HG03575 (cell line): ENCODE data around the gene NDST3.

Experiments
- ATAC-seq: cut with Tn5 transposase; IDR thresholded peaks from one replicate; pipeline ENCODE4 v1.9.1; 2021; ENCODE audit not compliant: unreplicated experiment, insufficient number of reproducible peaks, low FRiP score; ENCODE audit errors: extremely low read depth

Gene NDST3

DNA sequence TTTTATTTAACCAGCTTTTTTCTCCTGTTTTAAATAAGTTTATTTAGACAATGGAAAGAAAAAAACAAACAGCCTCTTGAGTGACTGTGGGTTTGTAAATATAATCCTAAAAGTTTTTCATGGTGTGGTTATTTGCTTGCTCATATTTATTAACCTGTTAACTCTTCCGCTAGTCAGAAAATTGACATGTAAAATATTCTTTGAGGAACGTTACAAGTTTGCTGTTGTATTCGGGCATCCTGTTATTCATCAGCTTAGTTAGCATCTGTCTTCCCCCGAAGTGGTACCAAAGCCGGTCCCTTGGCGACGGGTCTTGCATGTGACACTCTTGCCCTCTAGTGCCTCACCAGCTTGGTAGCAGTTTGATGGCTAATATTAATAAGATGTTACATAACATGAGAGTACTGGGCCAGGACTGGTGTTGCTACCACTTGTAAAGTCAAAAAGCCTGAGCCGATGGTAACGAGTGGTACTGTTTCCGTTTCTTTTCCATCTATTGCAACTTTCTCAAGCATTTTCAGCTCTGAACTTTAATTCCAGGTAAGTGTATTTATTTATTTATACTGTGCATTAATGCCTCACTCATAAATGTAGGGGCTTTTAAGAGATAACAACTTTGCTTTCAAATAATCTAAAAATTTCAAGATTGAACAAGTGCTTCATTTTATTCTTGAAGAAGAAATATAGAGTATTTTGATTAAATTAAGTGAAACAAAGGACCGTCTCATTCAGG is at the start of gene NDST3:
Gene NDST3, plus strand, starts transcription at position 434 of the 733 bp plus-strand sequence. CDS start 19,425 bp downstream, outside the sequence.
- no peak for ATAC-seq

DNA sequence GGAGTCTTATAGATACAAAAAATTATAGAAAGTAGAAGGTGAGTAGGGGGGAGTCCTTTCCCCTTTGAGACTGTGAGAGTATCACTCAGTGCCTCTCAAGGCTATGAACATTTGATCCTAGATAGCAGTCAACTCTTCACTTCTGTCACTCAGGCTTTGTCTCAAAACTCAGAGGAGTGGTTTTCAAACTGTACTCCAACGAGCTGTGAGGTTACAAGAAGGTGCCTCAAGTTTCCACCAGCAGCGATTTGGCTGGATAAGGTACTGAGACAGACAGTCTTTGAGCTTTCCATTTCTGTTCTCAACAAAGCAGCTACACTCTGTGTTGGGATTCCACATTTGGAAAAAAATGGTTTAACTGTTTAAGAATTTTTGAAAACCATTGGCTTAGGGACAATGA is 48.0 kb upstream of the NDST3 start:
- ATAC-seq, result no peak

DNA sequence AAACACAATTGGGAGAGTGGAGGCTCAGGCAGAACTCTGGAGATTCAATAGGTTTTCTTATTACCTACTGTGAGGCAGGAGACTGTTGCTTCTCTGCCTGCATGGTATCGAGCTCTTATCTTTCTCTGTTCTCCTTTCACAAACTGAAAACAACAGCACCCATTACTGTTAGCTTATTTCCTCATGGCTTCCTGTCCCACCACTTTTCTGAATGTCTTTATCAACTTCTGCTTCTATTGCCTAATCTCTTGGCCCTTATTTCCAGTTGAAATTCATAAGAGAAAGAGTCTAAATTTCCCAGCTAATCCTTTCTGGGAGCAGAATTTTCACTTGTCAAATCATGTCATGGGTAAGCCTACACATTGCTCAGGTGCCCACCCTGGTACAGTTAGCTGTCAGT is 46.8 kb upstream of the NDST3 start:
- ATAC-seq, result no peak

DNA sequence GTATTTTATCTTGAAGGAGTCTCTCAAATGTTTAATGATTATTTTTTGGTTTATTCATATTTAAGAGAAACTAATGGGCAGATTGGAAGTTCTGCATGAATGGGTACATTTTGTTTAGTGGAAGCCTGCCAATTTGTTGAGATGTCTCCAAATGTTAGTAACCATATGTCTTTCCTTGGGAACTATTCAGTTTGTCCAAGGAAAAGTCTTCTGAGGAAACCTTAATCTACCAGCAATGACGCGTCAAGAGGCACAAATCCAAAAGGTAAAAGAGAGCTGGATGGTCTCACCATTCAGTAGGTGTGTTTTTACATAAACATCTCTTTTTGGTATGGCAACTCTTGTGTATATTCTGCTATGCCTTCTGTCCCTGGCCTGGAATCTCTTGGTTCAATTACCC is 37.4 kb upstream of the NDST3 start:
- no peak for ATAC-seq

DNA sequence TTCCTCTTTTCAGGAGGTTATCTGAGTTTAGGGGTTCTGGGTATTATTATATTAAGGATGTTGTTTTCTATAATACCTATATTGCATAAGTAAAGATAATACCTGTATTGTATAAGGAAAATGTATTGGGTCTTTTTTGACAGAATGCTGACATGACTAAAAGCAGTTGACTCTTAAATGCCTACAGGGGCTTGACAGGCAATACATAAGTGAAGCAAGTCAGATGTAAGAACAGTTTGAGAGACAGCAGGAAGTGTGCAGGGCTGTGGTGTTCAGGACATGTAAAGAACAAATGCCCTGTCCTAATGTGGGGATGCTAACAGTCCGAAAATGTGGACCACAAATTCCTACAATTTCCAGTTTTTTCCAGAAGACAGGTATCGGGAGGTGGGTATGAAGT is 30.2 kb upstream of the NDST3 start:
- no peak for ATAC-seq

GRCh38 chr4:118005883-118006282 is 28.4 kb upstream of the NDST3 start:
- ATAC-seq, result no peak

DNA sequence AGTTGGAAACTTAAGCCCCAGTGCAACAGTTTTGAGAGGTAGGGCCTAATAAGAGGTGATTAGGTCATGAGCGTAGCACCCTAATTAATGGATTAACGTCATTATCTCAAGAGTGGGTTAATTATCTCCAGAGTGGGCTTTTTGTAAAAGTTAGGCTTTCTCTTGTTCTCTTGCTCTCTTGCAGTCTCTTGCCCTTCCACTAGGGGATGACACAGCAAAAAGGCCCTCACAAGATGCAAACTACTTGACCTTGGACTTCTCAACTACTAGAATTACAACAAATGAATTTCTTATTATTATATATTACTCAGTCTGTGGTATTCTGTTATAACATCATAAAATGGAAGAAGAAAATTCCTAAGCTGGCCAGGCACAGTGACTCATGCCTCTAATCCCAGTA is 22.1 kb upstream of the NDST3 start:
- ATAC-seq, result no peak

DNA sequence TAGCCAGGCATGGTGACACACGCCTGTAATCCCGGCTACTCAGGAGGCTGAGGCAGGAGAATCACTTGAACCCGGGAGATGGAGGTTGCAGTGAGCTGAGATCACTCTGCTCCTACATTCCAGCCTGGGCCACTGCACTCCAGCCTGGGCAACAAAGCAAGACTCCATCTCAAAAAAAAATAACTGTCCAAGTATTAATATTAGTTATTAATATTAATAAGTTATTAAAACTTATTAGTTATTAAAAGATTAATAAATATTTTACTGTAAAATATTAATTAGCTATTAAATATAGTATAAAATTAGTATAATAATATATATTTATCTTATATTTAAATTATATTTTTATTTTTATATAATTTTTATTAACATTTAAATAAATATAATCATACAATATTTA is 19.5 kb upstream of the NDST3 start:
- no peak for ATAC-seq

DNA sequence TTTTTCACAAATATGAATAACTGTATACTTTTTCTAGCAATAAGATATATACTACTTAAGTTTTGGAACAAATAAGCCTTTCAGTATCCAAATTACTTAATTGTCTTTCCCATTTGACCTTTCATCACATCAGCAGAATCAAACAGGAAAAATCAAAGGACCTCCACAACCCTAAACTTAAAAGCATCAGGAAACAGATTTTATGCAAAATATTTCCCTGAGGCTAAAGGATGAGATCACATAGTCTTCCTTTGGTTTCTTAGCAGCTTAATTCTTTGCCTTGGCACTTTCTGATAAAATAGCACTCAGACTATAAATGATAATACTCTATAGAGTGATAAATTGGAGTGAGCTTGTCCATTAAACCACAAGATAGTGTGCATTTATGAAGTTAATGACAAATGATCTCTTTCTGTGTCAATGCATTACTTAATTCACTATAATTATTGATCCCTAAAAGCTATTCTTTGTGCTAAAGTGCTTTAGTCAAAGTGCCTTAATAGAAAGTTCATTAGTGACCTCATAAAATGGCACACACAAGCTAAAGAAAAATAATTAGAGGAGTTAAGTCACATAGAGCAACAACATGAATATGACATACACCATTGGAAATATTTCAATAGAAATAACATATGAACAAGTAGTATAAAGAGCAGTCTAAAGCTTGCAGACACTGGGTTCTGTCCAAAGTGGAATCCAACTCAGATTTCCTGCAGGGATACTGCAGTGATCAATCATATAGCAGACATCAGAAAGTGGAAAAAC is 15.7 kb upstream of the NDST3 start:
- no peak for ATAC-seq

GRCh38 chr4:118026806-118027205 is 7.5 kb upstream of the NDST3 start:
- no peak for ATAC-seq

- no peak for ATAC-seq
These were observed 5.1 kb upstream of the NDST3 start for GRCh38 chr4:118029224-118029623.

- no peak for ATAC-seq
These were observed 1.6 kb upstream of the NDST3 start for GRCh38 chr4:118032691-118033090.

DNA sequence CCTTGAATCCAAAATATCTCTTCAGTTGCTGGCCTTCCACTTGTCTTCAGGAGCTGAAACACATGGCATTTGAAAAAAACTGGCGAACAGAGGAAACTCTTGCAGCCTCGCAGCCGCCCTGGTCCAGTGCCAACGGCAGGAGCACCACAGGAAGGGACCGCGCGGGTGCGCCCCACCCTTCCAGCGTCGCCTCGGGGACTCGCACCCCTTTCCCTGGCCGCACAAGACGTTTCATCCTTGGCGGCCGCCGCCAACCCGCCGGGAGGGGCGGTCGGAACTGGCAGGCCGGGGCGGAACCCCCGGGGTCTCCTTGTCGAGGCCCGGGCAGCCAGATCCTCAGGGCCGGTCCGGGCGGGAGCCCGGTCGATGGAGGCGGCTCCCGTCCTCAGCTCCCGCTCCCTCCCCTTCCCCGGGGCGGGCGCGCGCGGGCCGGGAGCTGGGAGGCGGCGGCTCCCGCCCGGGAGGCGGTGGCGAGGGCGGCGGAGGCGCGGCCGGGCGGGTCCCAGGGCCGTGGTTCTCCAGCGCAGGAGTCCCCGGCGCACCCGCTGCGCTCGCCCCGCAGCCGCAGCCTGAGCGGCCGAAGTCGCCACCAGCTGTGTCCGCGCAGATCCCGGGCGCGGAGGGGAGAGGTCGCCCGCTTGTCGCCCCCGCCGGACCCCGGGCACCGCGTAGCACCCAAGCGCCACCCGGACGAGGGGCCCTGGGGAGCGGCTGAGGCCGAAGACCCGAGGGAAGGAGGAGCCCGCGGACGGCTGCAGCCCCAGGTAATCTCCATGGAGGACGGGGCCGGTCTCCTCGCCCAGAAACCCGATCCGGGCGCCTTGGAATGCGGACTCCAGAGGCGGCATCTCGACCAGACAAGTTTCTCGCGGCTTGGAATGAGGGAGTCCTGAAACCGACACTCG is 886 bp upstream of the NDST3 start:
- no peak for ATAC-seq

GRCh38 chr4:118035309-118035708 is 1.0 kb downstream of the NDST3 start:
- ATAC-seq, result no peak

GRCh38 chr4:118036336-118036735 is 2.0 kb downstream of the NDST3 start:
- ATAC-seq, result no peak

DNA sequence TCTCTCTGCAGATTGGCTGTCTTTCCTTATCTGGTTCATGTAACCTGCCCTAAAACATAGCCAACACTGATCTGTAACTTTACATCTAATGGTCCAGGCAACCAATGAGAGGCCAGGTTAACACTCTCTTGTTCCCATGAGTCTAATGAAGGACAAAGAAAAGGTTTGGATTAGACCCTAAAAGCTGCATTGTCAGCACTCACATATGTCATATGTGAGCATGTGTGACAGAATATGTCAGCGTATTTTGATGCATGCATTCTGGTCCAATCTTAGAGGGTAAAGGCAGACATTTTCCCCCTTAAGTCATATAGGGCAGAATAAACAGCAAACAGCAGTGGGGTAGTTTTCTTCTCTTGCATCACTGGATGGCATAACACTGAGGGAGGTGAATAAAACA is 3.7 kb downstream of the NDST3 start:
- ATAC-seq, result no peak

DNA sequence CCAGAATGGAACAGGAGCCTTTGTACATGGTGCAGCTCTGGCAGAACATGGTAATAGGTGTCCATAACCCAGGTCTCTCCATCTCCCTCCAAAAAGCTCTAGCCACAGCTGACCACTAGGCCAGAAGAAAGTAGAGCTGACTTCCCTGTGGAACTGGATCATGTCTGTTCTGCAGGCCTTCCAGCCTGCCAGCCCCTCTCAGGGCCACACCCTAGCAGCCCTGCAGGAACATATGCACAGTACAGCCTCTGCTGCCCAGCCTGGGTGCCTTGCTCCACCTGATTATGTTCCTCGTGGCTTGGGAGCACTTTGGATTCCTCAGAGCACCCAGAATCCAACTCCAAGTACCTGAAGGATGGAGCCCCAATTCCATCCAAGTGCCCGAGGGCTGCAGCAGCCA is 12.0 kb downstream of the NDST3 start:
- ATAC-seq, result no peak

- ATAC-seq, result no peak
These were observed 12.8 kb downstream of the NDST3 start for GRCh38 chr4:118047043-118047442.

GRCh38 chr4:118058955-118059354 is 24.7 kb downstream of the NDST3 start:
- ATAC-seq, result no peak

GRCh38 chr4:118059397-118059796 is 25.1 kb downstream of the NDST3 start:
- ATAC-seq, result no peak
